ENCODE measurements around the gene WLS.

WLS gene

DNA sequence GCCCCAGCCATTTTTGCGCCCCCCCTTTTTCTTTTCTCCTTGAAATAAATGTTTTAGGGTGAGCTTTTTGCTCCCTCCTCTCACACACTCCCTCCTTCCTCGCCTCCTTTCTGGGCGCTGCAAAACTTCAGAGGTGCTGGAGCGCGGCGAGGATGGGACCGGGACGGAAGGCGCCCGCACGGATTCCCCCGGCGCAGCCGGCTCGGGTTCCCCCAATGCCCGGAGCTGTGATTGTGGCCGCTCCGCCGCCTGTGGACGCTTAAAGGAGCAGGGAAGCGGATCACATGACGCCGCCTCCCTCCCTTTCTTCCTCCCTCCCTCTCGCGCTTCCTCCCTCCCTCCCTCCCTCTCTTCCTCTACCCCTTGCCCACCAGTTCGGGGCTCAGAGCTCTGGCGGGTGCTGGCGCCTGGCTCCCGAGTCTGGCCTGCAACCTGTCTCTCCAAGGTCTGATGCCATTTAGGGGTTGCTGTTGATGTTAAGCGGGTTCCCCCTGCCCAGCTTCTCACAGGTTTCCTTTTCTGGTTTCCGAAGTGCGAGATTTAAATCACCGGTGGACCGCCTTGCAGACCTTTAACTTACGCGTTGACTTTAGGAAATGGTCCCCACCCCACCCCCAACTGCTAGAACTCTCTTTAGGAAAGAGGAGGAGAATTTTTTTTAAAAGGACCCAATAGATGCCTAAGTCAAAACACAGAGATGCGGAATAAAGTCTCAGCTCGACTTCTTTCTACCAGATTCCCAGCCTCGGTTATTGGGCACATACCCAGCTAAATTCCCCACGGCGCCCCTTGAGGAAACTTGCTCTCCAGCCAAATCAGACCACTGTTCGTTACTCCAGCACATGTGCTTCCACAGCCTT, at the start of gene WLS:
Gene WLS (minus strand): TSS at position 235 of the 860 bp plus-strand sequence. CDS start 224 bp downstream, at position 11.
- TF ChIP-seq, protein P1, sequence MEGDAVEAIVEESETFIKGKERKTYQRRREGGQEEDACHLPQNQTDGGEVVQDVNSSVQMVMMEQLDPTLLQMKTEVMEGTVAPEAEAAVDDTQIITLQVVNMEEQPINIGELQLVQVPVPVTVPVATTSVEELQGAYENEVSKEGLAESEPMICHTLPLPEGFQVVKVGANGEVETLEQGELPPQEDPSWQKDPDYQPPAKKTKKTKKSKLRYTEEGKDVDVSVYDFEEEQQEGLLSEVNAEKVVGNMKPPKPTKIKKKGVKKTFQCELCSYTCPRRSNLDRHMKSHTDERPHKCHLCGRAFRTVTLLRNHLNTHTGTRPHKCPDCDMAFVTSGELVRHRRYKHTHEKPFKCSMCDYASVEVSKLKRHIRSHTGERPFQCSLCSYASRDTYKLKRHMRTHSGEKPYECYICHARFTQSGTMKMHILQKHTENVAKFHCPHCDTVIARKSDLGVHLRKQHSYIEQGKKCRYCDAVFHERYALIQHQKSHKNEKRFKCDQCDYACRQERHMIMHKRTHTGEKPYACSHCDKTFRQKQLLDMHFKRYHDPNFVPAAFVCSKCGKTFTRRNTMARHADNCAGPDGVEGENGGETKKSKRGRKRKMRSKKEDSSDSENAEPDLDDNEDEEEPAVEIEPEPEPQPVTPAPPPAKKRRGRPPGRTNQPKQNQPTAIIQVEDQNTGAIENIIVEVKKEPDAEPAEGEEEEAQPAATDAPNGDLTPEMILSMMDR (IDR thresholded peaks at IDR 0.05; ENCODE audit: insufficient read depth, low read length, poor library complexity, severe bottlenecking), result no peak
- TF ChIP-seq EZH2phosphoT487 (conservative IDR thresholded peaks at IDR 0.05; ENCODE audit: low read length), result no peak
- no peaks in the 10 kb centered on the region for H3K9me3 ChIP-seq (ENCODE audit: insufficient read depth, low read length)
- H3K4me3 ChIP-seq (ENCODE audit: insufficient read depth, low read length, poor library complexity, severe bottlenecking), result no peak within 1 kb of the TSS
- H3K27me3 ChIP-seq (ENCODE audit: low read length), result no peaks in the 10 kb centered on the region
- H3K4me2 ChIP-seq (ENCODE audit: low read depth, low read length, poor library complexity, severe bottlenecking), result no peak within 1 kb of the TSS
- H3K79me2 ChIP-seq (ENCODE audit: insufficient read depth, low read length), result no peaks in the 10 kb centered on the region
- H3K9ac ChIP-seq (ENCODE audit: low read length), result no peak within 1 kb of the TSS
- H3F3A ChIP-seq (ENCODE audit: insufficient read depth), result no peaks in the 10 kb centered on the region
- no peaks in the 10 kb centered on the region for H3K9me2 ChIP-seq (replicated peaks; ENCODE audit: insufficient read depth, low read length)
- no peak within 1 kb of the TSS for H2AFZ ChIP-seq (ENCODE audit: low read depth, low read length, severe bottlenecking)
- H3K36me3 ChIP-seq (ENCODE audit: low read length), result no peaks in the 10 kb centered on the region
- H4K20me1 ChIP-seq (ENCODE audit: low read depth, low read length), result no peaks in the 10 kb centered on the region
- H3K27ac ChIP-seq (ENCODE audit: low read depth, low read length), result no peak within 1 kb of the TSS

DNA sequence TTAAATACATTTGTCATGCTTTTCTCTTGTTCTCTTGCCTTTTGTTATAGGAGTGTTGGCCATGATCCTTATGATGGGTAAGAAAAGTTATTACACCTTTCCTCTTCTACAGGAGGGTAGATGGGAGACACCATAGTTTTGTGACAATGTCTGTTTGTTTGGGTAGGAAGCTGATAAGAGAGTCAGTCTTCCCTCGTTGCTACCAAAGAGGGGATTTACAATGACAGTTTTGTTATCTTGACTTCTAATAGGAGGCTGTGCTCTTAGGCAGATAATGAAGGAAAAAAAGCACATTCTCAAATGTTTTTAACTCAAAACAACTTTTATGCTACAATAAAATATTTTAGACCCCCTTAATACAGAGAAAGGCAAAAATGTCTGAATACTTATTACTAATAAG, 48.0 kb upstream of the WLS start:
- H3K9me2 ChIP-seq (replicated peaks; ENCODE audit: insufficient read depth, low read length), result no peaks in the 10 kb centered on the region
- H3K9ac ChIP-seq (ENCODE audit: low read length), result no peak overlapping the region
- H4K20me1 ChIP-seq (ENCODE audit: low read depth, low read length), result no peaks in the 10 kb centered on the region
- no peaks in the 10 kb centered on the region for H3K79me2 ChIP-seq (ENCODE audit: insufficient read depth, low read length)
- H2AFZ ChIP-seq (ENCODE audit: low read depth, low read length, severe bottlenecking), result no peak overlapping the region
- no peaks in the 10 kb centered on the region for H3K9me3 ChIP-seq (ENCODE audit: insufficient read depth, low read length)
- no peak overlapping the region for H3K4me2 ChIP-seq (ENCODE audit: low read depth, low read length, poor library complexity, severe bottlenecking)
- TF ChIP-seq EZH2phosphoT487 (conservative IDR thresholded peaks at IDR 0.05; ENCODE audit: low read length), result no peak
- TF ChIP-seq, protein P1 (IDR thresholded peaks at IDR 0.05; ENCODE audit: insufficient read depth, low read length, poor library complexity, severe bottlenecking), result no peak
- no peaks in the 10 kb centered on the region for H3K27me3 ChIP-seq (ENCODE audit: low read length)
- no peak overlapping the region for H3K27ac ChIP-seq (ENCODE audit: low read depth, low read length)
- no peaks in the 10 kb centered on the region for H3F3A ChIP-seq (ENCODE audit: insufficient read depth)
- H3K36me3 ChIP-seq (ENCODE audit: low read length), result no peaks in the 10 kb centered on the region
- H3K4me3 ChIP-seq (ENCODE audit: insufficient read depth, low read length, poor library complexity, severe bottlenecking), result no peak overlapping the region

DNA sequence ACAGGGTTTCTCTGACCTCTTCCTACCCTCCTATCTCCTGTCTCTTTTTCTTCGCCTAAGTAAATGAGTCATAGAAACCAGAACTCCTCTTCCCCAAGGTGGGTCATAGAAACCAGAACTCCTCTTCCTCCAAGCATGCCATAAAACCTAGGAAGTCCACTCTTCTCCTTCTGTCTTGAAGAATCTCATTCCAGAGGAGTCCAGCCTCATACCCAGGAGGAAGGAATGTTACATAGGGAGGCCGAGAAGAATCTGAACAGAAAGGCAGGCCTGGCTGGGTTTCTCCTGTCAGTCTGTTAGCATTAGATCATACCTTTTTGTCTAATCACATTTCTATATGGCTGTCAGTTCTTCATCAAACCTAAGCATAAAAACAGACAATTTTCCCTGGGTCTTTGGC, 47.5 kb upstream of the WLS start:
- Histone ChIP-seq H2AFZ (ENCODE audit: low read depth, low read length, severe bottlenecking) (no peak overlapping the region), H3K36me3 (ENCODE audit: low read length) (no peaks in the 10 kb centered on the region), H3K4me2 (ENCODE audit: low read depth, low read length, poor library complexity, severe bottlenecking) (no peak overlapping the region), H3K4me3 (ENCODE audit: insufficient read depth, low read length, poor library complexity, severe bottlenecking) (no peak overlapping the region), H3F3A (ENCODE audit: insufficient read depth) (no peaks in the 10 kb centered on the region), H3K27me3 (ENCODE audit: low read length) (no peaks in the 10 kb centered on the region), H3K9me2 (replicated peaks; ENCODE audit: insufficient read depth, low read length) (no peaks in the 10 kb centered on the region), H3K27ac (ENCODE audit: low read depth, low read length) (no peak overlapping the region), H4K20me1 (ENCODE audit: low read depth, low read length) (no peaks in the 10 kb centered on the region), H3K9me3 (ENCODE audit: insufficient read depth, low read length) (no peaks in the 10 kb centered on the region), H3K9ac (ENCODE audit: low read length) (no peak overlapping the region), H3K79me2 (ENCODE audit: insufficient read depth, low read length) (no peaks in the 10 kb centered on the region)
- TF ChIP-seq, protein P1 (IDR thresholded peaks at IDR 0.05; ENCODE audit: insufficient read depth, low read length, poor library complexity, severe bottlenecking), result no peak
- no peak for TF ChIP-seq EZH2phosphoT487 (conservative IDR thresholded peaks at IDR 0.05; ENCODE audit: low read length)

Data from SU-DHL-6 (cell line).